RWPE1 (cell line): ENCODE data around the gene DNM3.

Source experiments
- CTCF ChIA-PET: fragments of 350-600 bp; sonication (Branson Sonifier 250); formaldehyde crosslinking; extraction: SDS; loops from one replicate; lab custom pipeline; 2021; lab: Yijun Ruan, JAX
- POLR2A ChIA-PET: fragments of 400-600 bp; formaldehyde crosslinking; extraction: SDS; loops from one replicate; lab custom pipeline; 2020; ENCODE audit warnings: antibody characterized with exemption; ENCODE audit not compliant: low non-redundant PET; lab: Yijun Ruan, JAX
- DNase-seq: peaks from one replicate; pipeline ENCODE4 v3.0.0; 2012; ENCODE audit warnings: low spot score
- H3K27ac ChIP-seq: fragments of 450-650 bp; 2 replicates; pipeline ENCODE4 v1.5.1; 2017
- TF ChIP-seq, protein P1 (sequence below): fragments of 450-650 bp; conservative IDR thresholded peaks from 2 replicates; pipeline ENCODE4 v1.5.1; 2017; ENCODE audit warnings: low read depth, mild to moderate bottlenecking

DNM3 gene

DNA sequence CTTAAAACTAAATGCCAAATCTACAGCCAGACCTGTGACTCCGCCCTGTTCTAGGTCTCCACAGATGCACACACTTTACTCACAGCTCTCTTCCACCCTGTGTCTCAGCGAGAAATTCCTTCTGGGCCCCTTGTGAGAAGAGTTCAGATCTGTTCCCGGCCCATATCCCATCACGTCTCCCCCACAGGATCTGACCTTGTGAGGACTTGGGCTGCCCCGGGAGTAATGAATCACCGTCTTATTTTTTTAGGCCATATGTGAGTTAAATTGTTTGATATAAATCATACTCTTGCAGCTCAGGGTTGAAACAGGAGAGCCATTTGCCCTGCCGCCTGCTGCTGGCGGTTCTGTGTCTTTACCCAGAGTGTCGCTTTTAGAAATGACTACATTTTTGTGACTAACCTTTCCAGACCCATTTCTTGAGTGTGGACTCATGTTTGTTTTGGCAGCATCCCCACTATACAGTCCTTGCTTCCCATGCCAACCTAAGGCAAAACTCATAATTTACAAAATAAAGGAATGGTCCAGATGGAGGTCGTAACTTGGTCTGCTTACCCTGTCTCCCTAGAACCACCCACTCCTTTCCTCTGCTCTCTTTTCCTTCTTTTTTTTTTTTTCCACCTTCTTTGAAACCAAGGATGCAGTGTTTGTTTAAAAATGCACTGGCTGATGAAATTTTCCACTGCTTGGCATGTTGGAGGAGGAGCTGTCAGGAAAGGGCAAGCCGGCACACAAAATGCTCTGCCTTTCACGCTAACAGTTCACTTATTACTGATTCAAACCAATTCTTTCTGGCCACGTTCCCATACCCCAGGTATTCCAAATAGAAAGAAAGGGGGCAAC, 481.1 kb downstream of the DNM3 start:
- CTCF ChIA-PET = interaction anchor here (0.7 kb wide), 1 partner anchor 21 kb away, joined by 3 read pairs; no protein-coding TSS in a partner anchor
- TF ChIP-seq, protein P1, sequence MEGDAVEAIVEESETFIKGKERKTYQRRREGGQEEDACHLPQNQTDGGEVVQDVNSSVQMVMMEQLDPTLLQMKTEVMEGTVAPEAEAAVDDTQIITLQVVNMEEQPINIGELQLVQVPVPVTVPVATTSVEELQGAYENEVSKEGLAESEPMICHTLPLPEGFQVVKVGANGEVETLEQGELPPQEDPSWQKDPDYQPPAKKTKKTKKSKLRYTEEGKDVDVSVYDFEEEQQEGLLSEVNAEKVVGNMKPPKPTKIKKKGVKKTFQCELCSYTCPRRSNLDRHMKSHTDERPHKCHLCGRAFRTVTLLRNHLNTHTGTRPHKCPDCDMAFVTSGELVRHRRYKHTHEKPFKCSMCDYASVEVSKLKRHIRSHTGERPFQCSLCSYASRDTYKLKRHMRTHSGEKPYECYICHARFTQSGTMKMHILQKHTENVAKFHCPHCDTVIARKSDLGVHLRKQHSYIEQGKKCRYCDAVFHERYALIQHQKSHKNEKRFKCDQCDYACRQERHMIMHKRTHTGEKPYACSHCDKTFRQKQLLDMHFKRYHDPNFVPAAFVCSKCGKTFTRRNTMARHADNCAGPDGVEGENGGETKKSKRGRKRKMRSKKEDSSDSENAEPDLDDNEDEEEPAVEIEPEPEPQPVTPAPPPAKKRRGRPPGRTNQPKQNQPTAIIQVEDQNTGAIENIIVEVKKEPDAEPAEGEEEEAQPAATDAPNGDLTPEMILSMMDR = no peak
- peak overlapping the region; percentile 98 for H3K27ac ChIP-seq
- POLR2A ChIA-PET = interaction anchor here (0.8 kb wide), 1 partner anchor 1249 kb away, joined by 4 read pairs; no protein-coding TSS in a partner anchor
- DNase-seq = peak; percentile 45

DNA sequence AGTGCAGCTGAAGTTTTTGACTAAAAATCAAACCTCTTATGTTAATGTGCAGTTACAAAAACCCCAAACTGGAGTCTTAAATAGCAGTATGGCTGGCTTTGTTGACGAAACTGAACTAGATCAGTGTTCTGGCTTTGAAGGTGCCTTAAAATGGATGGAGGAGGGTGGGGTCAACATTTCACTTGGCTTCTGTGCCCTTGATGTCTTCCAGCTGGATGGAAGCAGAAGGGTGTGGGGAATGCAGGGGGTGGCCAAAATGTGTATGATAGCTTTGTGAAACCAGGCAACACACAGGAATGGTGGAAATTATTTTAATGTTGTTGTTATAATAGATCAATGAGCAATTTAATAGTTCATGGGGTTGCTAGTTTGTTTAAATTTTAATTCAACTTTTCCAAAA, 482.4 kb downstream of the DNM3 start:
- CTCF ChIA-PET = no interaction called here
- TF ChIP-seq, protein P1 = no peak
- POLR2A ChIA-PET = no interaction called here
- peak overlapping the region; percentile 23; the same call in 1 of the 2 replicates for H3K27ac ChIP-seq
- no peak for DNase-seq

DNA sequence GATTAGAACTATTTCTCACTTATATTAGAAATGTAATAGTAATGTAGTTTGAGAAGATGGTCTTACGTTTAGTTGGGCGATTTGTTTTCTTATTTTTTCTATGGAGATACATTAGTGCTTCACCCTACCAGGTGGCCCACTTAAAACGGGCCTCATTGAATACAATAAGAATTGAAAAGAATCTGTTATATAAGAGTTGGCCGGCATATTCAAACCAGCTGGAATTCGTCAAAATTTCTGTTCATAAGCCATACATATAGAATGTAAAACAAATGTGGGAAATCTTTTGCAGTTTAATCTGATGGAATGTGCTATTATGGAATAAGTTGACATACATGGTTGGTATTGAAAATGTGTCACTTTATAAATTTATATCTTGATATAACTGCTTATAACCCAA, 482.8 kb downstream of the DNM3 start:
- no peak overlapping the region for H3K27ac ChIP-seq
- CTCF ChIA-PET = no interaction called here
- no peak for DNase-seq
- TF ChIP-seq, protein P1 = no peak
- POLR2A ChIA-PET = no interaction called here

DNA sequence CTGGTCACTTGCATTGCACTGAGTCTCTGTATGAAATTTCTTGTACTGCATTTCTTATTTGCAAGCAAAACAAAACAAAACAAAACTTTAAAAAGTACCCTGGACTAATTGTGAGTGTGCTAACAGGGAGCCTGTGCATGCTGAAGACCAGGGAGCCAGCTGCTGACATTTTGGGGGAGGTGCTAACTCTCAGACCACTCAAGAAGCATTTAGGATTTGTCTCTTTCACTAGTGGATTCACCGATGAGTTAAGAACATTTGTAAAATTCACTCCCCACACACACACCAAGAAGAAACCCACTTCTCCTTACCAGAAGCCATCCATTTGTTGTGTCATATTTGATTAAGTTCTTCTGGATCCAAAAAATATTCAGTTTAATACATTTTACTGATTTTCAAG, 483.5 kb downstream of the DNM3 start:
- TF ChIP-seq, protein P1 = no peak
- DNase-seq = no peak
- CTCF ChIA-PET = no interaction called here
- POLR2A ChIA-PET = no interaction called here
- no peak overlapping the region for H3K27ac ChIP-seq

DNA sequence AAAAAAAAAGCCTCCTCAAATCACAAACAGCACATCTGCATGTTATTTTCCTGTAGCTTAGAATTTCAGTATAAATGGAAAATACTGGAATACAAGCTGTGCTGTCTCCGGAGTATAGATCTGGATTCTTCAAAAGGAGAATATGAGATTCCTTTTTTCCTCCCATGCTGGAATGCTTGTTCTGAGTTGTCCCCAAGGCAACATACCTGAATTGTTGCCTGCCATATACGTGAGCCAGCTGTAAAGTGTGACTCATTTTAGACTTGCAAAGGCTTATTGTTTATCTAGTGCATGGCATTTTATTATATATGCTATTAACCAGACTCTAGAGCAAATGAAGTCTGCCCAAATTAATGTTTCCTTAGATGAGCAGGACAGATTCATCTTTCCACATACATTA, 484.2 kb downstream of the DNM3 start:
- ChIA-PET CTCF (interaction anchor here (1.1 kb wide), 1 partner anchor 17 kb away, joined by 3 read pairs; no protein-coding TSS in a partner anchor), POLR2A (no interaction called here)
- TF ChIP-seq, protein P1 = no peak
- no peak overlapping the region for H3K27ac ChIP-seq
- peak; percentile 39 for DNase-seq

DNA sequence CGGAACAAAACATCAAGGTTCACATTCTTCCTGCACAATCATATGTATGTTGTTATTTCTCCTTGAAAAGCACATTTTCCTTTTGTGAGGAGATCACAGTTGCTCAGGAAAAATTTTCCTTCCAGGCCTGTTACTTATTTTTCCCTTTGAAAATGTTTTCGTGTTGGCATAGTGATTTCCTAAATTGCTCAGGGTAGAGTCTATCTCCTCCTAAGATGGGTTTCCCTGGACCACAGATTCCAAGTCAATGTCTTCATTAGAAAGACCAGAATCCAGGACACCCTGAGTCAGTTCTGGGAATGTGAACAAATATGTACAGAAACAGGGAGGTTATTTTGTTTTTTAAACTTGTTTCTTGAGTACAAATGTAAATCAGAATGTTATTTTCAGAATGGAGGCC, 484.8 kb downstream of the DNM3 start:
- no peak overlapping the region for H3K27ac ChIP-seq
- POLR2A ChIA-PET = no interaction called here
- no peak for DNase-seq
- TF ChIP-seq, protein P1 = no peak
- CTCF ChIA-PET = interaction anchor here (1.1 kb wide), 1 partner anchor 17 kb away, joined by 3 read pairs; no protein-coding TSS in a partner anchor
